Measurements from ENCODE around the gene SNRPD3.

Gene SNRPD3

GRCh38 chr22:24576778-24577177 is 21.0 kb downstream of the SNRPD3 start:
- no peak for FAIRE-seq

DNA sequence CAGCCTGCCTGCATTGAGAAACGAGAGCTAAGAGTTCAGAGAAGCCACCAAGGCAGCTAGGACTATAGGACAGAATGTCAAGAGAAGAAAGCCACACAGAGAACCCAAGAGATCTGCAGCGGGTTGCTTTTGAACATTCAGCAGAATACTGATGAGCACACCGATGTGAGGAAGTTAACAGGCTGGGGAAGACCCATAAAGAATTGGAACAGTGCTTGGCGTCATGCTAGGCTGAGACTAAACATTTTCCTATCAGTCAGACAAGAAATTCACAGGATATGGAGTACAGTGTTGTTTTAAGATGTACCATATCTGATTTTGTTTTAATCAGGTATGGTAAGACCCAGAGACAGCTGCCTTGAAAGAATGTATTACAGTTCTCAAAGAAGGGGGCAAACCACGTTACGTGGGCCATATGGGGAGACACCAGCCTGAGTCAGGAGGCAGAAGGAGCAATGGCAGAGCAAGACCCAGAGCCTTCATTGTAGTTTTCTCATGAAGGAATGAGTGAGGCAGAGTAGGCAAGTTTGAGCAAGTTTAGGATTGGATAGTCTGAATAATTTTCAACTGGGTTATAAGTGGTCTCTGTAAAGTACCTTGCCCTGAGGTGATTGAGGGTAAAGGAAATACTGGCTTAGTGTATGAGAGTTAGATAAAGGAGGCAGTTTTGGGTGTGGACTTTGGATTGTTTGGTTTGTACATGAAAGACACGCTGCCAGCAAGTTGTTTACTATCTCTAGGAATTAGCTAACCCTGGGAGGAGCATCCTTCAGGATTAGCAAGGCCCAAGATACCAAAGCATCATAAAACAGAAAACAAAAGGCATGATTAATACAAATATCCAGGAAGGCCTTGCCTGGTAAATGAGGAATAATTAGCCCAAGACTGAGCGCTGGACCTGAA is 22.8 kb downstream of the SNRPD3 start:
- no peak for FAIRE-seq

DNA sequence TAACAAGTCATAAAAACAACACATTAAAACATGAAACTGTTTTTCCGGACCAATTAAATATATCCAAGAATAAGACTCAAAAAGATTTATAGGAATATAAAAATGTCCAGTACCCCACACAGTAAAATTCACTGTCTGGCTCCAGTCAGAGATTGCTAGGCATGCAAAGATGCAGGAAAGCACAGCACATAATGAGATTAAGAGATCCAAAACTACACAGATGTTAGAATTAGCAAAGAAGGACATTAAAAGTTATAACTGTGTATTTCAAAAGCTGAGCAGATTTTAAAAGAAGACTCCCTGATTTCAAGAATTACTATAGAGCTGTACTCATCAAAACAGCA is 23.4 kb downstream of the SNRPD3 start:
- no peak for FAIRE-seq

DNA sequence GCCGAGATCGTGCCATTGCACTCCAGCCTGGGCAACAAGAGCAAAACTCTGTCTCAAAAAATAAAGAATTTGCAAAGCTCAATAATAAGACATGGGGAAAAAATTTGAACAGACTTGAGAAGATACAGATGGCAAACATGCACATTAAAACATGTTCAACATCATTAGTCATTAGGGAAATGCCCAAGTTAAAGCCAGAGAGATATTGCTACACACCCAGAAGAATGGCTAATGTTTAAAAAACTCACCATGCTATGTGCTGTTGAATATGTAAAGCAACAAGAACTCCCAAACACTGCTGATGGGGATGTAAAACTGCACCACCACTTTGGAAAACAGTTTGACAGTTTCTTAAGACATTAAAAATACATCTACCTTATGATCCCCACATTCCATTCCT is 24.5 kb downstream of the SNRPD3 start:
- no peak for FAIRE-seq

DNA sequence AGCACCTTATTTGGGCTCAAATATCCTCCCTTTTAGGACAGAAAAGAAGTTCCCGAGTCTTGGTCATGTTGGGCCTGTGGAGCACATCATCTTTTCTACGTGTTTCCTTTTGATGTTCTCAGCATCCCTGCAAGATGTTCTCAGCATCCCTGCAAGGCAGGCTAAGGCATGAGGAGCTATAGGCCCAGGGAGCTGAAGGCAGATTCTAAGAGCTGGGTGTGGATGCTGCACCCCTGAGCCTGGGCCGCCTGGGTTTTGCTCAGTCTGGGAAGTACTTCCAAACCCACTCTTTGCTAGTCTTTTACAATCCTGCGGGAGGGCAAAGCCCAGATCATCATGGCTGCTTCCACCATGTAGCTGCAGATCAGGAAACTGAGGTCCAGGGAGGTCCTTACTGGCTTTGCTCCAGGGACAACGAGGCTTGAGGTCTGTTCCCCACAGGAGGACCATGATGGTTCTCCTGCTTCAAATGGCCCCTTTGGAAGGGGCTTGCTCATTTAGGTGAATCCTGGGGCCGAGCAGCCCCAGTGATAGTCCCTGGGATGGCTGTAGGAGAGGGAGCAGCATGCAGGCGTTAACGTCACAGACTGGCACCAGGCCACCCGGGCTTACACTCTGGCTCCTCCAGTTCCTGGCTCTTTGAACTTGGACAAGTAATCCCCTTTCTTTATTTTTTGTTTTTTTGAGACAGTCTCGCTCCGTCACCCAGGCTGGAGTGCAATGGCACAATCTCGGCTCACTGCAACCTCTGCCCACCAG is 26.4 kb downstream of the SNRPD3 start:
- no peak for FAIRE-seq

DNA sequence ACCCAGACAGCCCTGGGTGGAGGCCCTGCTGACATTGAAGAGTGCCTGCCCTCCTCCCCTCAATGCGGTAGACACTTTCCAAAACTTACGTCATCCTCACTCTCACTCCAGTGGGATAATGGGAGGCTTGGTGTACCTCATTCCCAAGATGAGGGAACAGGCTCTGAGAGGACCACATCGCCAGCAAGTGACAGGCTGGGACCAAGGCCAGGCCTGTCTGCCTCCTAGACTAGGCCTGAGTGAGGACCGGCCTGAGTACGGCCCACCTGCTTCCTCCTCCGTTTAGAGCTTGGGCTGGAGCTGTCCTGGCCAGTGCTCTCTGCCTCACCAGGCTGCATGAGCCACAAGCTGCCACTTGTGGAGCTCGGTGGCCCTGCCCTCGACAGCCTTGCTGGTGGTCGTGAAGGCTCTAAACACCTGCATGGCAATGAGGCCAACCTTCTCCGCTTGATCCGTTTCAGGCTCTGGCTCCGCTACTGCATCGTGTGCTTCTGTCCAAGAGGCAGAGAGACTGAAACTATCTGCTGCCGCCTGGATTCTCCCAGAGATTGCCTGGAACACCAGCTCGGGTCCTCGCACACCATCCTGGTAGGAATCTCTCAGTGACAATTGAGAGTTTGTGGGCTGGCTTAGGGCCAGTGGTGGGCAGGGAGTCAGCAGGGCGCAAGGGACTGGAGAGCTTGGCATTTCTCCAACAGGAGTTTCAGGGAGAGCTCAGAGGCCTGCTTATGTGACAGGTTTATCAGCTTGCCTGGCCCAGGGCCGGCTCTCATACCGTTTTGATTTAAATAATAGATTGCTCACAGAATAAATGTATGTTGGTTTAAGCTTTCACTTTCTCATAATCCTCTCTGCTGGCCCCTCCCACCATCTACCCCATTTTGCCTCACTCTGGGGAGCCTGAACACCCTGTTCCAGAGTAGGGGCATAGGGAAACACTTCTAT is 27.7 kb downstream of the SNRPD3 start:
- no peak for FAIRE-seq

GRCh38 chr22:24584166-24584790 is 28.5 kb downstream of the SNRPD3 start:
- no peak for FAIRE-seq

GRCh38 chr22:24584871-24585411 is 29.1 kb downstream of the SNRPD3 start:
- FAIRE-seq, result no peak

GRCh38 chr22:24585461-24585860 is 29.7 kb downstream of the SNRPD3 start:
- FAIRE-seq, result no peak

GRCh38 chr22:24585927-24586546 is 30.2 kb downstream of the SNRPD3 start:
- no peak for FAIRE-seq

DNA sequence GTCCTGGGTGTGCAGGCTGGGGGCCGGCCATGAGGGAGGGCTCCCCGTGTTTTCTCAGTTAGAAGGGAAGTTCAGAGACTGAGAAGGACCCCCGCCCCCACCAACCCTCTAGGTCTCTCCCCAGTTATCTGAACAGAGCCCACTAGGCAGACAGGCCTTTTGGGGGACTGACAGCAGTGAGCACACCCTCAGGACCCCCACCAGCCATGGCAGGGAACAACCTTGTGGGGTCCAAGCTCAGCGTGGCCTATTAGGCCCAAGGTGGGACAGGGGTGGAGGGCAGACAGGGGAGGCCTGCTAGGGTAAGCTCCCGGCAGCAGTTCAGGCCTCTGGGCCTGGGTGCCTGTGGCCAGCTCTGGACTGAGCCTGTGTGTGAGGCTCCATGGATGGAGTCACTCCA is 31.5 kb downstream of the SNRPD3 start:
- FAIRE-seq, result no peak

- FAIRE-seq, result no peak
Observed at GRCh38 chr22:24587948-24588347, 32.1 kb downstream of the SNRPD3 start.

- no peak for FAIRE-seq
Observed at GRCh38 chr22:24588381-24588756, 32.6 kb downstream of the SNRPD3 start.

DNA sequence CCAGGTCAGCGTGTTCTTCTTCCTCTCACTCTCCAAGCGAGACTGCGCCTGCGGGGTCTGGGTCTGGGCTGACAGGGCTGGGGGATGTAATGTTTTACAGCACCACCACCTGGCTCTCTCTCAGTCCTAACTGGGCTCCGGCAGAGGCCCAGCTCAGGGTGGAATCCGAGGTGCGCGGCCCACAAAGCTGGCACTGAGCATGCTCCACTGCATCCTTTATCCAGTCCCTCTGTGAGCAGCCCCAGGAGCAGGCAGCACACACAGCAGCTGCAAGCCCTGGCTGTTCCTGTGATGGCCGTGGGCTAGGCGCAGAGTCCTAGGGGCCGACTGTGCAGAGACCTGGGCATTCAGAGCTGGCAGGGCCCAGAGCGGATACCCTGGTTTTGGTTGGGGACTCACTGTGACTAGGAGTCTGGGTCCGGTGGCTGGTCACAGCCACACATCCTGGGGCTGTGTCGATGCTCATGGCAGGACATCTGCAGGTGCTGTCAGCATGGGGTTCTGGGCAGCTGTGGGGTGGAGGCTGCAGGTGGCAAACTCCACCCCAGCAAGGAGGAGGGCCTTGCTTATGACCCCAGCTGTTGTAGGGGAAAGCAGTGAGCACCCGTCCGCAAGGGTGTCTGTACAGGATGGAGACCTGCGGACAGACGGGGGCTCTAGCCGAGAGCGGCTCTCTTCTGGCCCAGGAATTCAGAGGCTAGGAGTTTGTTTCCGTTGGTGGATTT is 33.1 kb downstream of the SNRPD3 start:
- no peak for FAIRE-seq

- FAIRE-seq, result no peak
Observed at GRCh38 chr22:24589518-24590030, 33.8 kb downstream of the SNRPD3 start.

- FAIRE-seq, result no peak
Observed at GRCh38 chr22:24590596-24591173, 34.9 kb downstream of the SNRPD3 start.

- no peak for FAIRE-seq
Observed at GRCh38 chr22:24591286-24591830, 35.6 kb downstream of the SNRPD3 start.

DNA sequence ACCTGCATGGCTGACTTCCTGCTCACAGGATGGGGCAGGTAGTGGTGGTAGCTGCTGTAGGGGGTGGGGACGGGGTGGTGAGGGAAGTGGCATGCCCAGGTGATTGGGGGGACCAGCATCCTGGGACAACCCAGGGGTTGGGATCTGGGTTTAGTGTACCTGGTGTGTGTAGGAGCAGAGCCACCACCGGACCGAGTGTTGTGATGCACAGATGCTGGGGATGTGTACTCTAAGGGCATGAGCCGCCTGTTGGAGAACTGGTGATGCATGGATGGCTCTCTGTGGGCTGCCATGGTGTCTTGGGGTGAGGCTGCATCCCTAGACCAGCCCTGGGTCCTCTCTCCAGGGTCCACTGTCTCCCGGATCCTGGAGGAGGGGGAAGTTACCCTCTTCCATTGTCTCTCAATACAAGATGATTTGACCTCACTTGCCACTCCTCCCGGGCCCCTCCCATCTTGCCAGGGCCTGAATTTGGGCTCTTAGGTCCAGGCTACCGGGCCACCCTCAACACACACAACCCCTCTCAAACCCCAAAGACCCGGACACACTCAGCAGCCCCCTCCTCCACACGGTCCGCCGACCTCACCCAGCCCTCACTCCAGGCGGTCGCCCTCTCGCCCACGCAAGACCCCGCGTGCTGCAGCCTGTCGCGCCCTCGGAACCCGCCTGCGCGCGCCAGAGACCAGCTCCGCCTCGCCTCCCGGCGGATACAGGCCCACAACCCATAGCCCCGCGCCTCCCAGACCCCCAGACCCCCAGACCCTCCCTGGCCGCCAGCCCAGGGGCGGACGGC is 36.5 kb downstream of the SNRPD3 start:
- FAIRE-seq, result no peak

DNA sequence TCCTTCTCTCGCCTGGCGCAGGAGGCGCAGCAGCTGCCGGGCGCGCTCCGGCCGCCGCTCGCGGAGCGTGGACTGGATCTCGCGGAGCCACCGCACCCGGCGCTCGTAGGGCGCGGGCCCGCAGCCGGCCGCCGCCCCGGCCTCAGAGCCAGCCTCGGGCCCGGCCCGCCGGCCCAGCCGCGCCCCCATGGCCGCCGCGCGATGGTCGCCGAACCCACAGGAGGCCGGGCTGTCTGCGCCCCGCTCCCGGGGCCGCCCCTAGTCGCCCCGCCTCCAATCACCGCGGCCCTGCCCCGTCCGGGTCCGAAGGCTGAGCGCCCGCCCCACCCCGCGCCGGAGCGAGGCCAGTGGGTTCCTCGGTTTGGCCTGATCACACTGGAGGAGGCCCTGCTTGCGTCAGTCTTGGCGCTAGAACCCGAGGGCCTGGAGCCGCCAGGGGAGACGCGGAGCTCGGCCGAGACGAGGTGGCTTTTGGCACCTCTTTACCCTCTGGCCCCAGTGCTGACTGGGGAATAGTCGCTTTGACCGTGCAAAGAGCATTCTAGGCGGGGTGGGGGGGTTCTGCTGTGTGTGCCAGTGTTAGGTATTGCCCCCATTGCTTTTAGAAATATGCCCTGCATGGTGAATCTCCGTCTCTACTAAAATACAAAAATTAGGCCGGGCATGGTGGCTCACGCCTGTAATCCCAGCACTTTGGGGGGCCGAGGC is 37.2 kb downstream of the SNRPD3 start, which contains the start of gene LRRC75B:
TSS of gene LRRC75B (minus strand) at position 223 of the 708 bp plus-strand sequence. CDS start at position 189, 34 bp downstream.
- no peak for FAIRE-seq
